WTC11 (cell line): ENCODE results near the gene PDZD8.

ENCODE experiments used
- ESRRA ChIP-seq: sonication (generic); formaldehyde crosslinking; IDR thresholded peaks from 2 replicates; pipeline ENCODE4 v1.8.1; 2022; ENCODE audit warnings: mild to moderate bottlenecking, missing genetic modification reagents, borderline replicate concordance
- IRF2 ChIP-seq: sonication (generic); formaldehyde crosslinking; IDR thresholded peaks from 2 replicates; pipeline ENCODE4 v1.8.0; 2022; ENCODE audit warnings: low read depth, missing genetic modification reagents, borderline replicate concordance
- MXD4 ChIP-seq: fragments of 250-450 bp; sonication (Bioruptor Pico); IDR thresholded peaks from 2 replicates; pipeline ENCODE4 v1.8.0; 2021; ENCODE audit warnings: mild to moderate bottlenecking, moderate library complexity, borderline replicate concordance
- NR2C2 ChIP-seq: sonication (generic); formaldehyde crosslinking; IDR thresholded peaks from 2 replicates; pipeline ENCODE4 v1.8.0; 2022; ENCODE audit warnings: mild to moderate bottlenecking, missing genetic modification reagents
- RORB ChIP-seq: fragments of 250-450 bp; sonication (Bioruptor Pico); IDR thresholded peaks from 2 replicates; pipeline ENCODE4 v1.9.0; 2021; ENCODE audit warnings: mild to moderate bottlenecking
- TF ChIP-seq, protein P1 (sequence below): fragments of 200-600 bp; IDR thresholded peaks from 2 replicates; pipeline ENCODE4 v1.8.0; 2022; ENCODE audit warnings: antibody characterized with exemption
- TF ChIP-seq, protein P2 (sequence below): sonication (generic); formaldehyde crosslinking; IDR thresholded peaks from 2 replicates; pipeline ENCODE4 v1.8.1; 2022; ENCODE audit warnings: low read depth, missing genetic modification reagents, borderline replicate concordance
- TF ChIP-seq, protein P3 (sequence below): fragments of 250-450 bp; sonication (Bioruptor Pico); IDR thresholded peaks from 2 replicates; pipeline ENCODE4 v1.8.0; 2021; ENCODE audit warnings: mild to moderate bottlenecking
- TF ChIP-seq, protein P4 (sequence below): sonication (generic); formaldehyde crosslinking; IDR thresholded peaks from 2 replicates; pipeline ENCODE4 v1.8.0; 2022; ENCODE audit warnings: mild to moderate bottlenecking, missing genetic modification reagents
- TF ChIP-seq, protein P5 (sequence below): sonication (generic); formaldehyde crosslinking; IDR thresholded peaks from 2 replicates; pipeline ENCODE4 v1.8.1; 2022; ENCODE audit warnings: low read depth, mild to moderate bottlenecking, moderate library complexity, missing genetic modification reagents, borderline replicate concordance

DNA sequence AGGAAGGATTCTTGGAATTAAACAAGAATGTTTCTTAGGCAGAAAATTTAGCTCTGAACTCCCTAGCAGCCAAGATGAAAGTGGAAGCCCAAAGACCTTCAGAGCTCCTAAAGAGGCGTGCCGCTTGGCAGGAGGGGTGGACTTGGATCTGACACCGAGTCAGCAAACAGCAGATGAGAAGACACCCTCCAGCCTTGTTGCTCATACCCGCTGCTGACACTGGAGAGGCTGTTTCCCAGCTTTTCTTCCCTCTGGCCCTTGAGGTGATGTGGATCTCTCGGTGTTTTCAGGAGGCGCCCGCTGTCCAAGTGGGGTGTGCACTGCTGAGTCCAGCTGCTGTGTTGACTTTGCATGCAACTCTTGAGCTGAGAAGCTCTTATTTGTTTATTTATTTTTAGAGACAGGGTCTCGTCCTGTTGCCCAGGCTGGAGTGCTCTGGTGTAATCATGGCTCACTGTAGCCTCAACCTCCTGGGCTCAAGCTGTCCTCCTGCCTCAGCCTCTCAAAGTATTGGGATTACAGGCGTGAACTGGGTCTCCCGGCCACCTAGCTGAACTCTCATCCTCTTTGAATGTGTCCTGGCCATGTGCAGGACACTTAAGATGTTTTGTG, 112.8 kb downstream of the PDZD8 start:
- TF ChIP-seq, protein P1, sequence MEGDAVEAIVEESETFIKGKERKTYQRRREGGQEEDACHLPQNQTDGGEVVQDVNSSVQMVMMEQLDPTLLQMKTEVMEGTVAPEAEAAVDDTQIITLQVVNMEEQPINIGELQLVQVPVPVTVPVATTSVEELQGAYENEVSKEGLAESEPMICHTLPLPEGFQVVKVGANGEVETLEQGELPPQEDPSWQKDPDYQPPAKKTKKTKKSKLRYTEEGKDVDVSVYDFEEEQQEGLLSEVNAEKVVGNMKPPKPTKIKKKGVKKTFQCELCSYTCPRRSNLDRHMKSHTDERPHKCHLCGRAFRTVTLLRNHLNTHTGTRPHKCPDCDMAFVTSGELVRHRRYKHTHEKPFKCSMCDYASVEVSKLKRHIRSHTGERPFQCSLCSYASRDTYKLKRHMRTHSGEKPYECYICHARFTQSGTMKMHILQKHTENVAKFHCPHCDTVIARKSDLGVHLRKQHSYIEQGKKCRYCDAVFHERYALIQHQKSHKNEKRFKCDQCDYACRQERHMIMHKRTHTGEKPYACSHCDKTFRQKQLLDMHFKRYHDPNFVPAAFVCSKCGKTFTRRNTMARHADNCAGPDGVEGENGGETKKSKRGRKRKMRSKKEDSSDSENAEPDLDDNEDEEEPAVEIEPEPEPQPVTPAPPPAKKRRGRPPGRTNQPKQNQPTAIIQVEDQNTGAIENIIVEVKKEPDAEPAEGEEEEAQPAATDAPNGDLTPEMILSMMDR, result no peak
- TF ChIP-seq, protein P2, sequence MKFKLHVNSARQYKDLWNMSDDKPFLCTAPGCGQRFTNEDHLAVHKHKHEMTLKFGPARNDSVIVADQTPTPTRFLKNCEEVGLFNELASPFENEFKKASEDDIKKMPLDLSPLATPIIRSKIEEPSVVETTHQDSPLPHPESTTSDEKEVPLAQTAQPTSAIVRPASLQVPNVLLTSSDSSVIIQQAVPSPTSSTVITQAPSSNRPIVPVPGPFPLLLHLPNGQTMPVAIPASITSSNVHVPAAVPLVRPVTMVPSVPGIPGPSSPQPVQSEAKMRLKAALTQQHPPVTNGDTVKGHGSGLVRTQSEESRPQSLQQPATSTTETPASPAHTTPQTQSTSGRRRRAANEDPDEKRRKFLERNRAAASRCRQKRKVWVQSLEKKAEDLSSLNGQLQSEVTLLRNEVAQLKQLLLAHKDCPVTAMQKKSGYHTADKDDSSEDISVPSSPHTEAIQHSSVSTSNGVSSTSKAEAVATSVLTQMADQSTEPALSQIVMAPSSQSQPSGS (CRISPR knock-in tag), result no peak
- TF ChIP-seq, protein P3, sequence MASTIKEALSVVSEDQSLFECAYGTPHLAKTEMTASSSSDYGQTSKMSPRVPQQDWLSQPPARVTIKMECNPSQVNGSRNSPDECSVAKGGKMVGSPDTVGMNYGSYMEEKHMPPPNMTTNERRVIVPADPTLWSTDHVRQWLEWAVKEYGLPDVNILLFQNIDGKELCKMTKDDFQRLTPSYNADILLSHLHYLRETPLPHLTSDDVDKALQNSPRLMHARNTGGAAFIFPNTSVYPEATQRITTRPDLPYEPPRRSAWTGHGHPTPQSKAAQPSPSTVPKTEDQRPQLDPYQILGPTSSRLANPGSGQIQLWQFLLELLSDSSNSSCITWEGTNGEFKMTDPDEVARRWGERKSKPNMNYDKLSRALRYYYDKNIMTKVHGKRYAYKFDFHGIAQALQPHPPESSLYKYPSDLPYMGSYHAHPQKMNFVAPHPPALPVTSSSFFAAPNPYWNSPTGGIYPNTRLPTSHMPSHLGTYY, result no peak
- TF ChIP-seq, protein P4, sequence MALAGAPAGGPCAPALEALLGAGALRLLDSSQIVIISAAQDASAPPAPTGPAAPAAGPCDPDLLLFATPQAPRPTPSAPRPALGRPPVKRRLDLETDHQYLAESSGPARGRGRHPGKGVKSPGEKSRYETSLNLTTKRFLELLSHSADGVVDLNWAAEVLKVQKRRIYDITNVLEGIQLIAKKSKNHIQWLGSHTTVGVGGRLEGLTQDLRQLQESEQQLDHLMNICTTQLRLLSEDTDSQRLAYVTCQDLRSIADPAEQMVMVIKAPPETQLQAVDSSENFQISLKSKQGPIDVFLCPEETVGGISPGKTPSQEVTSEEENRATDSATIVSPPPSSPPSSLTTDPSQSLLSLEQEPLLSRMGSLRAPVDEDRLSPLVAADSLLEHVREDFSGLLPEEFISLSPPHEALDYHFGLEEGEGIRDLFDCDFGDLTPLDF (CRISPR knock-in tag), result no peak
- TF ChIP-seq IRF2 (CRISPR knock-in tag) (no peak), RORB (CRISPR knock-in tag) (no peak), ESRRA (no peak), MXD4 (no peak), NR2C2 (CRISPR knock-in tag) (no peak)
- TF ChIP-seq, protein P5, sequence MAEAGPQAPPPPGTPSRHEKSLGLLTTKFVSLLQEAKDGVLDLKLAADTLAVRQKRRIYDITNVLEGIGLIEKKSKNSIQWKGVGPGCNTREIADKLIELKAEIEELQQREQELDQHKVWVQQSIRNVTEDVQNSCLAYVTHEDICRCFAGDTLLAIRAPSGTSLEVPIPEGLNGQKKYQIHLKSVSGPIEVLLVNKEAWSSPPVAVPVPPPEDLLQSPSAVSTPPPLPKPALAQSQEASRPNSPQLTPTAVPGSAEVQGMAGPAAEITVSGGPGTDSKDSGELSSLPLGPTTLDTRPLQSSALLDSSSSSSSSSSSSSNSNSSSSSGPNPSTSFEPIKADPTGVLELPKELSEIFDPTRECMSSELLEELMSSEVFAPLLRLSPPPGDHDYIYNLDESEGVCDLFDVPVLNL (CRISPR knock-in tag), result no peak
